Mammary epithelial cell (primary cell): Measurements from ENCODE around the gene CTTN.

Source experiments
- CTCF ChIP-seq, 2 donors: IDR thresholded peaks in 1 of 2; conservative IDR thresholded peaks in 1 of 2; 2 replicates each; pipeline ENCODE4 v1.5.1; 2011 to 2012; ENCODE audit warnings: inconsistent platforms in 2 of 2, low read length in 2 of 2, mild to moderate bottlenecking in 2 of 2, control low read depth in 1 of 2, low read depth in 1 of 2; ENCODE audit not compliant: insufficient read depth in 1 of 2; ENCODE audit errors: extremely low read depth in 1 of 2
- EZH2 ChIP-seq: IDR thresholded peaks from 2 replicates; pipeline ENCODE4 v1.6.1; 2012; ENCODE audit warnings: low read length, inconsistent platforms, borderline replicate concordance

GRCh38 chr11:70462818-70463477, 64.6 kb downstream of the CTTN start:
- TF ChIP-seq CTCF (conservative IDR thresholded peaks at IDR 0.05 in 1 of 2, IDR thresholded peaks at IDR 0.05 in 1 of 2; ENCODE audit: extremely low read depth in 1 of 2, insufficient read depth in 1 of 2, low read depth in 1 of 2, low read length in 2 of 2), result no peak
- TF ChIP-seq EZH2, result no peak
